PC-3 (cell line): ENCODE data around the gene CKS1B. TPM values are rescaled to one million over a fixed set of nuclear protein-coding genes. Genes with fewer than 3 reads are reported as not detected.

ENCODE experiments used
- ATAC-seq: fragments of 200-7000 bp; cut with Tn5 transposase; 2 replicates; pipeline ENCODE4 v1.9.1; 2020; ENCODE audit warnings: mild to moderate bottlenecking, moderate library complexity
- BruUV-seq: library from RNA; stranded (reverse); fragments of 400-500 nt; replicated peaks from 2 replicates; lab custom pipeline; 2021; lab: Mats Ljungman, UMichigan
- CTCF ChIA-PET: fragments of 300-600 bp; sonication (Branson Sonifier 250); formaldehyde crosslinking; loops from one replicate; lab custom pipeline; 2022; ENCODE audit warnings: antibody characterized with exemption; lab: Charles Lee
- POLR2A ChIA-PET: fragments of 300-600 bp; sonication (Branson Sonifier 250); formaldehyde crosslinking; loops from one replicate; lab custom pipeline; 2022; ENCODE audit warnings: antibody characterized with exemption; ENCODE audit not compliant: unreplicated experiment; lab: Charles Lee
- DNase-seq: peaks from one replicate; pipeline ENCODE4 v3.0.0-alpha.2; 2015
- H2AFZ ChIP-seq: fragments of 300-600 bp; sonication (generic); 2 replicates; pipeline ENCODE4 v1.6.0; 2016; ENCODE audit warnings: antibody characterized with exemption, low read length
- H3F3A ChIP-seq: fragments of 300-600 bp; sonication (generic); one replicate; pipeline ENCODE4 v1.6.0; 2017; ENCODE audit warnings: antibody characterized with exemption, low read length, control low read depth, mild to moderate bottlenecking; ENCODE audit not compliant: unreplicated experiment
- H3K27ac ChIP-seq: fragments of 300-600 bp; sonication (generic); 2 replicates; pipeline ENCODE4 v1.5.1; 2016; ENCODE audit warnings: mild to moderate bottlenecking, low read length
- H3K27me3 ChIP-seq: fragments of 300-600 bp; sonication (generic); 2 replicates; pipeline ENCODE4 v1.6.1; 2016; ENCODE audit warnings: low read length, mixed read lengths
- H3K36me3 ChIP-seq: fragments of 300-600 bp; sonication (generic); 2 replicates; pipeline ENCODE4 v1.6.1; 2016; ENCODE audit warnings: low read depth, mixed run types, low read length, mixed read lengths
- H3K4me1 ChIP-seq: fragments of 300-600 bp; sonication (generic); 2 replicates; pipeline ENCODE4 v1.5.1; 2016; ENCODE audit warnings: low read length; ENCODE audit not compliant: insufficient read depth
- H3K4me2 ChIP-seq: fragments of 300-600 bp; sonication (generic); 2 replicates; pipeline ENCODE4 v1.6.0; 2016; ENCODE audit warnings: low read length
- H3K4me3 ChIP-seq: fragments of 300-600 bp; sonication (generic); 2 replicates; pipeline ENCODE4 v1.5.1; 2016; ENCODE audit warnings: mild to moderate bottlenecking, low read length, mixed read lengths
- H3K79me2 ChIP-seq: fragments of 300-600 bp; sonication (generic); 2 replicates; pipeline ENCODE4 v1.6.1; 2017; ENCODE audit warnings: low read length, mixed read lengths
- H3K9ac ChIP-seq: fragments of 300-600 bp; sonication (generic); 2 replicates; pipeline ENCODE4 v1.6.0; 2016; ENCODE audit warnings: mild to moderate bottlenecking, low read length
- H3K9me2 ChIP-seq: fragments of 300-600 bp; sonication (generic); replicated peaks from 2 replicates; pipeline ENCODE4 v1.6.1; 2016; ENCODE audit warnings: mixed run types, low read length, mixed read lengths
- H3K9me3 ChIP-seq: fragments of 300-600 bp; sonication (generic); 2 replicates; pipeline ENCODE4 v1.6.1; 2016; ENCODE audit warnings: low read length, mixed read lengths
- H4K20me1 ChIP-seq: fragments of 300-600 bp; sonication (generic); 2 replicates; pipeline ENCODE4 v1.6.1; 2016; ENCODE audit warnings: low read length, mixed read lengths
- EZH2 ChIP-seq: fragments of 300-600 bp; sonication (generic); IDR thresholded peaks from one replicate; pipeline ENCODE4 v1.6.1; 2017; ENCODE audit warnings: antibody characterized with exemption, mild to moderate bottlenecking, low read length; ENCODE audit not compliant: unreplicated experiment
- EZH2phosphoT487 ChIP-seq: fragments of 300-600 bp; sonication (generic); IDR thresholded peaks from 2 replicates; pipeline ENCODE4 v1.6.1; 2018; ENCODE audit warnings: mild to moderate bottlenecking, antibody characterized with exemption, low read length, borderline replicate concordance
- intact Hi-C: fragments of 100-400 bp; cut with micrococcal nuclease; formaldehyde crosslinking; loops from 2 replicates; pipeline ENCODE4 v1.9.0; 2023
- total RNA-seq: library from RNA; depleted of rRNA; stranded (reverse); fragments of >200 nt; gene quantifications from 2 replicates; pipeline ENCODE4 v1.2.3, GENCODE V29; 2014
- TF ChIP-seq, protein P1 (sequence below): fragments of 300-600 bp; sonication (generic); conservative IDR thresholded peaks from 2 replicates; pipeline ENCODE4 v1.5.1; 2017; ENCODE audit warnings: antibody characterized with exemption, low read depth, mild to moderate bottlenecking, low read length

The CKS1B gene
- total RNA-seq, 1 experiment from 2014 or later, result 390 TPM

- Histone ChIP-seq H3K4me2 (peak overlapping the region; percentile 97), H3K27ac (peak overlapping the region; percentile 77), H4K20me1 (no peaks in the 10 kb centered on the region), H3K79me2 (peaks cover 38% of the 10 kb centered on the region), H2AFZ (peak overlapping the region; percentile 68), H3K27me3 (no peaks in the 10 kb centered on the region), H3K9ac (peak overlapping the region; percentile 70), H3K36me3 (peaks cover 5% of the 10 kb centered on the region; the same call in 1 of the 2 replicates), H3F3A (peaks cover 4% of the 10 kb centered on the region), H3K9me3 (no peaks in the 10 kb centered on the region), H3K4me3 (peak overlapping the region; percentile 83), H3K9me2 (no peaks in the 10 kb centered on the region), H3K4me1 (peaks cover 44% of the 10 kb centered on the region)
- ATAC-seq (no peak), DNase-seq (no peak)
- intact Hi-C loops, result loop anchor here (1.0 to 2.0 kb wide), 3 partner anchors 18 to 41 kb away; partner anchors contain the start of genes CKS1B, FLAD1 and PYGO2
- ChIA-PET CTCF (interaction anchor here (4.1 kb wide), 1 partner anchor 16 kb away, joined by 16 read pairs; no protein-coding TSS in a partner anchor), POLR2A (no interaction called here)
- TF ChIP-seq EZH2phosphoT487, result no peak
- TF ChIP-seq EZH2, result no peak
- TF ChIP-seq, protein P1, sequence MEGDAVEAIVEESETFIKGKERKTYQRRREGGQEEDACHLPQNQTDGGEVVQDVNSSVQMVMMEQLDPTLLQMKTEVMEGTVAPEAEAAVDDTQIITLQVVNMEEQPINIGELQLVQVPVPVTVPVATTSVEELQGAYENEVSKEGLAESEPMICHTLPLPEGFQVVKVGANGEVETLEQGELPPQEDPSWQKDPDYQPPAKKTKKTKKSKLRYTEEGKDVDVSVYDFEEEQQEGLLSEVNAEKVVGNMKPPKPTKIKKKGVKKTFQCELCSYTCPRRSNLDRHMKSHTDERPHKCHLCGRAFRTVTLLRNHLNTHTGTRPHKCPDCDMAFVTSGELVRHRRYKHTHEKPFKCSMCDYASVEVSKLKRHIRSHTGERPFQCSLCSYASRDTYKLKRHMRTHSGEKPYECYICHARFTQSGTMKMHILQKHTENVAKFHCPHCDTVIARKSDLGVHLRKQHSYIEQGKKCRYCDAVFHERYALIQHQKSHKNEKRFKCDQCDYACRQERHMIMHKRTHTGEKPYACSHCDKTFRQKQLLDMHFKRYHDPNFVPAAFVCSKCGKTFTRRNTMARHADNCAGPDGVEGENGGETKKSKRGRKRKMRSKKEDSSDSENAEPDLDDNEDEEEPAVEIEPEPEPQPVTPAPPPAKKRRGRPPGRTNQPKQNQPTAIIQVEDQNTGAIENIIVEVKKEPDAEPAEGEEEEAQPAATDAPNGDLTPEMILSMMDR, result no peak
- BruUV-seq, result no TSS peak
Observed at GRCh38 chr1:155001425-155001674, 26.9 kb downstream of the CKS1B start.

DNA sequence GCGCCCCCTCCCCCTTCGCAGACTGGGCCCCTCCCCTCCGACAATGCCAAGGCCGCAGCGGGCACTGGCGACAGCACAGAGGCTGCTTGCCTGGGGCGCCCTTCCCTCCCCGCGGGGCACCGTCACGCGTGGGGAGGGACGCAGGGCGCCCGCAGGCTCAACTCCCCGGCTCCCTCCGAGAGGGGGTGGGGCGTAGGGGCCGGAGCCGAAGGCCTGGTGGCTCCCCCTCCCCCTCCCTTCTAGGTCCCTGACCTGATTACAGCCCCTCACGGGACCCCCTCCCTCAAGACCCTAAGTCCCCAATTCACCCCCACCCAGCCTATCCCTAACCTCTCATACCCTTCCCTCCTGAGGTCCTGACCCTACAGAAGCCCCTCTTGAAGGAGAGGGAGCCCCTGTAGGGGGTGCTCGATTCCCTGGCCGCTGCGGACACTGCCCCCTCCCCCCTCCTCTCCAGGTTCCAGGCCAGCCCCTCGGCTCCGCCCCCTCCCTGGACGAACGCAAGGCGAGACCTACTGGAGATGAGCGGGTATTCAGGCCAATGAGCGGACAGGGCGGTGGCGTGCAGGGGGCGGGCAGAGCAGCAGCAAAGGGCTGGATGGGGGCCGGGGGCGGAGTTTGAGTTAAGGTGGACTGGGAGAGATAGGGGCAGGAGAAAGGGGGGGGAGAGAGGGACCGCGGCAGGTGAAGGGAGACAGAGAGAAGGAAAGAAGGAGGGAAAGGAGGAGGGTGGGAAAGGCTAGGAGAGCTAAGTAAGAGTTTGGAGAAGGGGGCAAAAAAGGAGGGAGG lies 27.4 kb downstream of the CKS1B start:
- BruUV-seq, result no TSS peak
- peak; percentile 99 for DNase-seq

More for the DNA sequence above, 27.4 kb downstream of the CKS1B start:
- peak overlapping the region; percentile 77 for H3K27ac ChIP-seq
- H2AFZ ChIP-seq, result peak overlapping the region; percentile 68
- peak overlapping the region; percentile 97 for H3K4me2 ChIP-seq
- ChIA-PET CTCF (interaction anchor here (0.6 to 4.1 kb wide), 5 partner anchors 16 to 128 kb away, joined by 5 to 16 read pairs (median 10); partner anchors contain the start of gene PYGO2), POLR2A (interaction anchor here (0.6 kb wide), 1 partner anchor 18 kb away, joined by 8 read pairs; no protein-coding TSS in a partner anchor)
- H3F3A ChIP-seq, result peaks cover 4% of the 10 kb centered on the region
- H3K27me3 ChIP-seq, result no peaks in the 10 kb centered on the region
- ATAC-seq, result peak; percentile 54
- peaks cover 49% of the 10 kb centered on the region for H3K4me1 ChIP-seq
- H3K9me3 ChIP-seq, result no peaks in the 10 kb centered on the region
- peaks cover 9% of the 10 kb centered on the region; the same call in 1 of the 2 replicates for H3K36me3 ChIP-seq
- peaks cover 43% of the 10 kb centered on the region for H3K79me2 ChIP-seq
- no peaks in the 10 kb centered on the region for H3K9me2 ChIP-seq
- intact Hi-C loops, result loop anchor here (1.0 to 2.0 kb wide), 5 partner anchors 19 to 83 kb away; partner anchors contain the start of genes ADAM15, CKS1B, FLAD1 and PYGO2
- H3K9ac ChIP-seq, result peak overlapping the region; percentile 70
- H4K20me1 ChIP-seq, result no peaks in the 10 kb centered on the region
- no peak for TF ChIP-seq EZH2
- TF ChIP-seq, protein P1, result peak; percentile 81
- TF ChIP-seq EZH2phosphoT487, result no peak
- H3K4me3 ChIP-seq, result peak overlapping the region; percentile 83
